Body of pancreas (tissue), 4 donors: ENCODE results near the gene OXGR1. TPM values are rescaled to one million over a fixed set of nuclear protein-coding genes. Genes with fewer than 3 reads are reported as not detected.

Experiments
- ATAC-seq: fragments of 150-250 bp; one replicate; pipeline ENCODE4 v1.9.1; 2016
- DNase-seq, 4 donors: peaks; one replicate each; pipeline ENCODE4 v3.0.0-alpha.2; 2019
- H3K27ac ChIP-seq, 4 donors: fragments of 200-600 bp; sonication (generic); 1 replicate in 3 of 4; 2 replicates in 1 of 4; pipeline versions ENCODE4 v1.5.1 to v1.6.1; 2016 to 2019; ENCODE audit warnings: mild to moderate bottlenecking in 1 of 4, mixed read lengths in 1 of 4, moderate library complexity in 1 of 4
- H3K27me3 ChIP-seq, 2 donors: fragments of 200-600 bp; sonication (generic); one replicate each; pipeline ENCODE4 v1.6.0; 2016; ENCODE audit warnings: mild to moderate bottlenecking in 1 of 2
- H3K36me3 ChIP-seq, 2 donors: fragments of 200-600 bp; sonication (generic); replicated peaks in 1 of 2; 2 replicates each; pipeline ENCODE4 v1.5.1; 2016; ENCODE audit warnings: low read depth in 2 of 2; ENCODE audit not compliant: insufficient read depth in 1 of 2
- H3K4me1 ChIP-seq: fragments of 200-600 bp; sonication (generic); one replicate; pipeline ENCODE4 v1.6.0; 2016
- H3K4me3 ChIP-seq, 2 donors: fragments of 200-600 bp; sonication (generic); 1 replicate in 1 of 2; 2 replicates in 1 of 2; pipeline ENCODE4 v1.5.1; 2016 to 2019
- H3K9me3 ChIP-seq, 3 donors: fragments of 200-600 bp; sonication (generic); 1 replicate in 2 of 3; 2 replicates in 1 of 3; pipeline ENCODE4 v1.5.1; 2016
- POLR2A ChIP-seq, 3 donors: fragments of 450-650 bp; IDR thresholded peaks; one replicate each; pipeline ENCODE4 v1.6.1; 2016; ENCODE audit warnings: antibody characterized with exemption in 3 of 3, mild to moderate bottlenecking in 2 of 3
- WGBS, 2 donors: methylation state at CpG; one replicate each; pipeline ENCODE4 v1.1.5; 2017; 5-methylcytosine and 5-hydroxymethylcytosine counted together
- intact Hi-C: fragments of 100-400 bp; cut with DNase I; formaldehyde crosslinking; loops from one replicate; pipeline ENCODE4 v1.15.1; 2023
- total RNA-seq, 2 donors: library from RNA; depleted of rRNA; stranded (reverse); fragments of >200 nt; gene quantifications; one replicate each; pipeline ENCODE4 v1.1.0, GENCODE V29; 2016
- TF ChIP-seq, protein P1 (sequence below), 7 experiments: fragments of 450-650 bp in 4 of 7; fragments of 200-600 bp in 3 of 7; sonication (generic) in 3 of 7; IDR thresholded peaks; one replicate each; pipeline ENCODE4 v1.5.1; 2016 to 2019; ENCODE audit warnings: antibody characterized with exemption in 7 of 7

Gene OXGR1
- under 1 TPM in 1 of 2 donors, not detected in 1; 0.52 TPM for total RNA-seq

DNA sequence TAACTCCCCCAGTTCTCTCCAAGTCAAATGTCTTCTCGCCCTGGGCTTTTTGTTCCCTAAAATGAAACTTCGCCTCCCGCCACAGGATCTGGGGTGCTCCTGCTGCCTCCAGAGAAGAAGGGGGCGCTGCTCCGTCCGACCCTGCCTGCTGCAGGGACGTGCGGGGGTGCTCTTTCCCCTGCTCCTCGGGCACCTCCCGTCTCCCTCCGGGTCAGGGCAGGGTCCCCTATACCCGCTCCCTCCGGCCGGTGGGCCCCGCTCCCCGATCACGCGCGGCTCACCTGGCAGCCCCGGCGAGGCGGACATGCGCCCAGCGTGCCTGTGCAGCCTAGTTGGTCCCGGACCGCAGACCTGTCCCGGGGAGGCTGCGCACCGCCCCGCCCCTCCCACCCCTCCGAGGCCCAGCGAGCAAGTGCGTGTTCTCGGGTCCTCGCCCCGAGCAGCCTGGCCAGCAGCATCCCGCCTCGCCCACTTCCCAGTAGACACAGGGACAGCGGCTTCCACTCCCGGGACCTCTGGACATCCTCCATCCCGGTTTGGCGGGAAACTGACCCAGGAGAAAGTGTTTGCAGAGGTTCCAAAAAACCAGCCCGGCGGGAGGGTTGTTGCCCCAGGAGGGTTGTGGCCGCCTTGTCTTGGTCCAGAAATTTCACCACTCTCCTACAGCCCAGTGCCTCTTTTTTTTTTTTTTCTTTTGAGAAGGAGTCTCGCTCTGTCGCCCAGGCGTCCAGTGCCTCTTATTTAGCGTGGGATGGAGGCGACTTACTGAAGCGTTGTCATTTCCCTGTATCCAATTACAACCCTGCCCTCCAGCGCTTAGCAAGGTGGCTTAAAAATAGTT, at the start of gene OXGR1:
TSS of gene OXGR1 (minus strand) at position 460 of the 841 bp plus-strand sequence. CDS start 6,717 bp downstream, outside the sequence.
- H3K27ac ChIP-seq, result no peak within 1 kb of the TSS

DNA sequence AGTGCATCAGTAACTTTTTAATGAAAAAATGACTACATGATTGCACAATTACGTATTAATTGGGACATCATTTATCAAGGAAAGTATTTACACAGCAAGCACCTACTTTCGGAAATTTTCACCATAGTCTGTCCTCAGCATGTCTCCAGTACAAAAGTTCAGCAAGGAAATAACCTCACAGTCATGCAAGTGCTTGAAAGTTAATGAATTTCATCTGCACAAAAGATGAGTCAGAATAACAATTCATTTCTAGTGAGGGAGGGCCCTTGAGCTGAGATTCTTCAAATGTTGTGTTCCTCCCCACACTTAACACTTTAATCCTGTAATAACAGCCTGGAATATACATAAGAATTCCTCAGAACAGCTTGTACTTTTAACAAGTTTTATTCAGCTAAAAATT, 49.0 kb upstream of the OXGR1 start:
- H3K27me3 ChIP-seq, result no peaks in the 10 kb centered on the region
- H3K27ac ChIP-seq, result no peak overlapping the region
- H3K4me3 ChIP-seq, result no peak overlapping the region
- WGBS, 2 donors, result 33 to 36% methylated on average over 2 of the region's 2 CpGs
- no peak for DNase-seq
- no peak for ATAC-seq
- no peaks in the 10 kb centered on the region for H3K36me3 ChIP-seq
- no peaks in the 10 kb centered on the region for H3K4me1 ChIP-seq
- intact Hi-C loops, result no loop called here
- no peaks in the 10 kb centered on the region for H3K9me3 ChIP-seq
- TF ChIP-seq POLR2A (IDR thresholded peaks at IDR 0.05), result no peak
- TF ChIP-seq, protein P1, sequence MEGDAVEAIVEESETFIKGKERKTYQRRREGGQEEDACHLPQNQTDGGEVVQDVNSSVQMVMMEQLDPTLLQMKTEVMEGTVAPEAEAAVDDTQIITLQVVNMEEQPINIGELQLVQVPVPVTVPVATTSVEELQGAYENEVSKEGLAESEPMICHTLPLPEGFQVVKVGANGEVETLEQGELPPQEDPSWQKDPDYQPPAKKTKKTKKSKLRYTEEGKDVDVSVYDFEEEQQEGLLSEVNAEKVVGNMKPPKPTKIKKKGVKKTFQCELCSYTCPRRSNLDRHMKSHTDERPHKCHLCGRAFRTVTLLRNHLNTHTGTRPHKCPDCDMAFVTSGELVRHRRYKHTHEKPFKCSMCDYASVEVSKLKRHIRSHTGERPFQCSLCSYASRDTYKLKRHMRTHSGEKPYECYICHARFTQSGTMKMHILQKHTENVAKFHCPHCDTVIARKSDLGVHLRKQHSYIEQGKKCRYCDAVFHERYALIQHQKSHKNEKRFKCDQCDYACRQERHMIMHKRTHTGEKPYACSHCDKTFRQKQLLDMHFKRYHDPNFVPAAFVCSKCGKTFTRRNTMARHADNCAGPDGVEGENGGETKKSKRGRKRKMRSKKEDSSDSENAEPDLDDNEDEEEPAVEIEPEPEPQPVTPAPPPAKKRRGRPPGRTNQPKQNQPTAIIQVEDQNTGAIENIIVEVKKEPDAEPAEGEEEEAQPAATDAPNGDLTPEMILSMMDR (IDR thresholded peaks at IDR 0.05), result no peak

More for the DNA sequence above, at the start of gene OXGR1:
- WGBS, 2 donors, result 2 to 7% methylated on average over 43 of the region's 52 CpGs
- H3K4me3 ChIP-seq, result peak within 1 kb of the TSS; percentile 7 to 21
- peak in 2 of 4 donors; percentile 11 to 13 for DNase-seq
- ATAC-seq, result peak; percentile 48
- H3K36me3 ChIP-seq, result no peaks in the 10 kb centered on the region
- H3K4me1 ChIP-seq, result peaks cover 14% of the 10 kb centered on the region
- no peak for TF ChIP-seq POLR2A (IDR thresholded peaks at IDR 0.05)
- TF ChIP-seq, protein P1 (IDR thresholded peaks at IDR 0.05), result no peak
- intact Hi-C loops, result no loop called here
- no peaks in the 10 kb centered on the region for H3K9me3 ChIP-seq
- peaks cover 0 to 16% of the 10 kb centered on the region in 2 donors for H3K27me3 ChIP-seq

DNA sequence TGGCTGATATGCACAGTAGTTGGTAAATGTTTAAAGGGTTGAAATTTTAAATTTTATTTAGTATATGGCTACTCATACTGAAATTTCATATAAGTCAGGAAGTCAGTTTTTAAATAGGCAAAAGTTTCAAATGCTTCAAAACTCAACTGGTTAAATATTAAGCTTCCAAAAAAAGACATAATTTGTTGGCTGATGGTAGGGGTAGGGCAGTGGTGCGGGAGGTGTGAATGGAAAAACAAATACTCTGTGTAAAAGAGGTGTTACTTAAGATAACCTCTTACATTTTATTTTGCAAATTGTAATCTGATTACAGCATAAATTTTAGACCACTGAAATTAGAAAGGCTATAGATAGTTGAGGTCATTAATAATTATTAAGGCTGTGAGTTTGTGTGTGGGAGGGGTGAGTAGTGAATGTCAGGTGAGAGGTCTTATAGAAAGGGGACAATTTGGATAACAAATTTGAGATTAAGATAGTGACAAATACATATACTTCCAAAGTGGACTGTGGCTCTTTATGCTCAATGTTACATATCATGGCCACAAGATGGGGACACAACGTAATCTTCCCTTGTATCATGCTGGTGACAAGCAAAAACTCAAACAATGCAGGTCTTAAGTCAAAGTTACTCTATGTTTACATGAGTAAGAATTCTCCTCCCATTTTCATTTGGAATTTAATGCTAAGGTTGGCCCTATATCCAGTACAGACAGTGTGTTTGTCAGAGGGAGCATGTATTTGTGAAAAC, 36.6 kb upstream of the OXGR1 start:
- no peaks in the 10 kb centered on the region for H3K27me3 ChIP-seq
- DNase-seq (no peak), ATAC-seq (no peak)
- H3K4me3 ChIP-seq, result no peak overlapping the region
- no peaks in the 10 kb centered on the region for H3K9me3 ChIP-seq
- intact Hi-C loops, result no loop called here
- no peak for TF ChIP-seq POLR2A (IDR thresholded peaks at IDR 0.05)
- TF ChIP-seq, protein P1 (IDR thresholded peaks at IDR 0.05), result peak in 4 of 7 experiments; percentile 6 to 22 (median 20)
- H3K36me3 ChIP-seq, result no peaks in the 10 kb centered on the region
- H3K4me1 ChIP-seq, result peaks cover 3% of the 10 kb centered on the region
- WGBS, 2 donors, result 20 to 34% methylated on average over 2 of the region's 2 CpGs
- H3K27ac ChIP-seq, result no peak overlapping the region

DNA sequence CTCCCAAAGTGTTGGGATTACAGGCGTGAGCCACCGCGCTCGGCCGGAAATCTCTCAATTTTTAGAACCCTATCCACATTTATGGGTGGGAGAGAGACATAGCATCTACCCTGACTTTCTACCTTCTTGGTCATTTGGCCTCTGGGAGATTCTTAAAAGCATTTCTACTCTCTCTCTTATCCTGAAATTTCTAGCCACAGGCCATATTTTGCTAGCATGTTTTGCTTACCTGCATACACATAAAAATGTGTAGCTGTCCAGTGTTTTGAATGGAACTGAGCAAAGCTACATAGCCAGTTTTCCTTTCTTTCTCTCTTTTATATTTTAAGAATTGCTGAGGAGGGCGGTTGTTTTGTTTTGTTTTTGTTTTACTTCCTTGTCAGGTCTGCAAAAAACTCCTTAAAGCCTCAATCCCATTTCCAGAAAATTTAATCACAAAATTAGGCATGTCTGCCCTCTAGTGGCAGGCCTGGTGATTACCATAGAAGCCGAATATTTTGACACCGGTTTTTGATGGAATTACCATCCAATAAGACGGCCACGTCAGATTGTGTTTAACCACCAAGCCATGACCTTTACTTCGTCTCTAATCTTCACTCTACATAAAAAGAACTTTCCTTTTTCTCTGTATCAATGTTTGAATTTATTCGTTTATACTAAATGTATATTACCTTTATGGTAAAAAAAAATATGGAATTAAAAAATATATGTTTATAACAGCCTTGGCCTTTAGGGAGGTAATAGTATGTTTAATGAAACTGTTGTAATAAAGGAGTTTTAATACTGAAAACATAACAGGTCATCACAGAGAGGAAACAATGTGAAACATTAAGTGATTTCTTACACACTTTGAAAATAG, 34.4 kb upstream of the OXGR1 start:
- TF ChIP-seq, protein P1 (IDR thresholded peaks at IDR 0.05), result peak; percentile 67 to 94 (median 80)
- TF ChIP-seq POLR2A (IDR thresholded peaks at IDR 0.05), result no peak
- Histone ChIP-seq H3K27ac (no peak overlapping the region), H3K27me3 (no peaks in the 10 kb centered on the region), H3K36me3 (no peaks in the 10 kb centered on the region), H3K4me3 (no peak overlapping the region), H3K4me1 (peaks cover 3% of the 10 kb centered on the region), H3K9me3 (no peaks in the 10 kb centered on the region)
- DNase-seq, result peak; percentile 58 to 78 (median 70)
- ATAC-seq, result peak; percentile 53
- 40 to 41% methylated on average over 12 of the region's 12 CpGs for WGBS, 2 donors
- intact Hi-C loops, result no loop called here
